IPS-NIHi11 (cell line): Measurements from ENCODE around the gene TUBB2A.
"Not testable (repeated sequence)": the region's sequence is repeated elsewhere in the genome, so short reads cannot be mapped to it uniquely, and the experiment has no call there.

Source experiments
- DNase-seq: peaks from one replicate; pipeline ENCODE4 v3.0.0; 2012; ENCODE audit warnings: mixed read lengths, low spot score

The TUBB2A gene

DNA sequence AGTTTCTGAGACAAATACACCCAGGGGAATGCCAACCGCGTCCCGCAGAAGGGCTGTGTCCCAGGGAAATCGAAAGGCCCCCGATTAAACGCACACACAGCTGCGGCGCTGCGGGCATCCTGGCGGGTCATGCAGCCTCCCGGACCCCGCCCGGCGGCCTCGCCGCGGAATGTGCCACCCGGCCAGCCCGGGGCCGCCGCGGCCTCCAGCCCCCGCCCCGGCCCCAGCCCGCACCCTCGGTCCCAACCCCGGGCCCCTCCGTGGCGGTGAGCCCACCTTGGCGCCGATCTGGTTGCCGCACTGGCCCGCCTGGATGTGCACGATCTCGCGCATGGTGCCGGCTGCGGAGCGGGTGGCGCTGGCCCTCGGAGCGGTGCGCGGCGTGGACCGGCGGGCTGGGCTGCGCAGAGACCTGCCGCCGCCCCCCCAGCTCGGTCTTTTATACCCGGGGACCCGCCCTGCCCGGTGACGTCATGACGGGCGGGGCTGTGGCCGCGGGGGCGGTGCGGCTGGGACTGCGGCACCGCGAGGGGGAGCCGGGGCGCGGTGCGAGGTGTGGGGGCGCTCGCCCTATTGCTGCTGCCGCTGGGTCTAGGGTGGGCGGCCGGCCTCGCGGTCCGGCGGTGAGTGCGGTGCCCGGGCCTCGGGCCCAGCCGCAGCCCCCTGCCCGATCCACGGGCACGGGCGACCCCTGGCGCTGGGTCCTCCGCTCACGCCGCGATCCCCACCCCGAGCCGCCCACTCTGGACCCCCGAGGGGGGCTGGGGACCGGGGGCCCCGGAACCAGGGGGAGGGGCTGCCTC is at the start of gene TUBB2A:
TSS of gene TUBB2A (minus strand) at position 414 of the 803 bp plus-strand sequence. CDS start at position 333, 81 bp downstream.
- peak; percentile 95 for DNase-seq

DNA sequence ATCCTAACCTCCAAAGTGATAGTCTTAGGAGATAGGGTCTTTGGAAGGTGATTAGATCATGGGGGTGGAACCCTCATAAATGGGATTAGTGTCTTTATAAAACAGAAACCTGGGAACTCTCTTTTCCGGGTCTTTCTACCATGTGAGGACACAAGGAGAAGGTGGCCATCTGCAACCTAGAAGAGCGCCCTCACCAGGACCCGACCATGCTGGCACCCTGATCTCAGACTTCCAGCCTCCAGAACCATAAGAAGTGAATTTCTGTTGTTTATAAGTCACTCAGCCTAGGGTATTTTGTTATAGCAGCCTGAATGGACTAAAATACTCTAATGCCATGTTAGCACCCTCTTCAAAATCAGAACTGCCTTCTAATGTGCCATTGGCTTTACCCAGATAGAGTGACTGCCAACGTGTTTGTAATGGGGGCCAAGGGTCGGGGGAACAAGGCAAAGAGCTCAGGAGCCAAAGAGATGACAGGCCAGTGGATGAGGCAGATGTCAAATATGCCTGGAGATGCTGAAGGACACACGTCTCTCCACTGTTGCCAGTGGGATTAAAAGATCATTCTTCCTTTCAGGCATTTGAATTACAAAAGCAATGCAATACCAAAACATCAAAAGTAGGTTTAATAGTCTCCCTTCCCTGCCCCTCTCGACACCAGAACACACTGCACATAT is 49.1 kb upstream of the TUBB2A start:
- DNase-seq, result no peak

DNA sequence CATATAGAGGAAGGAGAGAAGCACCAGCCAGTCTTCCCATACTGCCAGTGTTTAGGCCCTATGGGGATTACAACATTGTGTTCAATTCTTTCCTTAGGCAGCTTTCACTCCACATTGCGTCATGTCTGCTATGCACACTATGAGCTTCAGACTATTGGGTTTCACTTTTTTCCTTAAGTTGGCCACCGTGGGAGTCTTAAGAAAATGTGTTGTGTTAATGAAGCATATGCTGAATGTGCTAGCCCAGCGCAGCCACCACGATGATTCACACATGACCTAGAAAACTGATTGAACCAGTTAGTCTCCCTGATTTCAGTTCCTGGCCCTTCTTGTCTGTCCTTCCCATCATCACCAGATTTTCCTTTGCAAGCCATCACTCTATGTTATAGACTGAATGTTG is 48.6 kb upstream of the TUBB2A start:
- no peak for DNase-seq

DNA sequence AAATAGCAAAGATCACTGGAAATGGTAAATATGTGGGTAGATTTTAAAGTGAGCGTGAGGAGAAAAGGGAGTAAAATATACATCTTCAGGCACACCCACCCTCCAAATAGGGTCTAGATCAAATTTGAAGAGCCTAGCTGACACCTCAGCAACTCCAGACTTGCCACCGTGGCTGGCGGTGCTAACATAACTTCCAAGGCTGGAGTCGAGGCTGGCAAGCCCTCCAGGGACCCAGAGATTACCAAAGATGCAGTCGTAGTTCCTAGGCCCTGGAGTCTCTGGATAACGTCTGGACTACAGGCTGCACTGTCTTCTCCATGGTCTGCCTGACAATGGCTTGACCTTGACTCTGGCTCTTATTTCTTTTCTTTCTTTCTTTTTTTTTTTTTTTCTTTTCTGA is 47.6 kb upstream of the TUBB2A start:
- no peak for DNase-seq

DNA sequence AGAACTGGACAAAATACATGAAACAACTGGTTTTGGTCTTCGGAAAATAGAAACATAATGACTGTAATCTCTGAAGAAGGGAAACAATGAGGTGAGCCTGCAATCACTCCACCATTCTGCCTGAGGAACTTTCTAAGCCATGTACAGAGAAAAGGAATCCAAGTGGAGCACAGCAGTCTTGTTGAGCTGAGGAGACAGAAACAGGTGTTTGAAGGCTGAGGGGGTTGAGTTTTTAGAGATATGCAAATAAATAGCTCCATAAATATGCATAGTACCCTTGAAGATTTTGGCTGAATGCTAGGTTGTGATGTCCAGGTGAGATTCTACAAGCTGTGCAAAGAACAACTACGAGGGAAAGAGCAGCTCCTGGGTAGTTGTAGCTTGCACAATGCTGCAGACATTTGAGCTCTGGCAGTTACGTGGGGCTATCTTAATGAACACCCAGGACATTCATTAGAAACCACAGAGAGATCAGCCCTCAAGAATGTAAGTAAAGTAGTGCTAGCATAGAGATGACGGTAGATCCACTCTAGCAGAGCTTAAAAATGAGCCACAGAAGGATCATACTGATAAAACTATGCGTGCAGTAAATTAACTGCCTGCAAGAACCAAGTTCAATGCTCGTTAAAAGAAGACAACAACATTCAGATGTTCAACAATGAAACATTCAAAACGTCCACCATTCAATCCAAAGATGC is 45.8 kb upstream of the TUBB2A start:
- no peak for DNase-seq

DNA sequence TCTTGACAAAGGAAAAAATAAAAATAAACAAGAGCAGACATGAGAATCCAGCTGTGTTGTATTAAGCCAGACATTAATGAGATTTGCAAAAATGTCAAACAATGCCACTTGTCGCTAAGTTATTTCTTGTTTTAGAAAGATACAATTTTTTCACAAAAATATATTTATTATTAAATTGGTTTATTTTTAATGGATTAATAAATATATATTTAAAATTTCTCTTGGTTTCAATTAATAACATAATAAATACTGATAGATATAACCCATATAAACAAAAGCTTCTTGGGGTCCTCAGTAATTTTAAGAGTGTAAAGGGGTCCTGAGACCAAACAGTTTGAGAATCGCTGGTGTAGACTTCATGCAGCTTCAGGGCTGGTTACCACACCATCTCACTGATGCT is 44.0 kb upstream of the TUBB2A start:
- DNase-seq, result no peak

DNA sequence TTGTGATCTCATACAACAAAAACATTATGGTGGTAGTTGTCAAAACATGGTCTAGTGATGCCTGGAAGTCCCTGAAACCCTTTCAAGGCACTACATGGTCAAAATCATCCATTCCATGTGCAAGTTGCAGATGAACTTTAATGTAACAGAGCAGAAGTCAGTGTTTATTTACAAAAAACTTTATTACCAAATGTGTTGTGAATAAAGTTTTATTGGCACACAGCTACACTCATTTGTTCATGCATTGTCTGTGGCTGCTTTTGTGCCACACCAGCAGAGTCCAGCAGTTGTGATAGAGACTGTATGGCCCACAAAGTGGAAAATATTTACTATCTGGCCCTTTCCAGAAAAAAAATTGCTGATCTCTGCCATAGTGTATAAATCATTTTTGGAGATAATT is 43.3 kb upstream of the TUBB2A start:
- no peak for DNase-seq

DNA sequence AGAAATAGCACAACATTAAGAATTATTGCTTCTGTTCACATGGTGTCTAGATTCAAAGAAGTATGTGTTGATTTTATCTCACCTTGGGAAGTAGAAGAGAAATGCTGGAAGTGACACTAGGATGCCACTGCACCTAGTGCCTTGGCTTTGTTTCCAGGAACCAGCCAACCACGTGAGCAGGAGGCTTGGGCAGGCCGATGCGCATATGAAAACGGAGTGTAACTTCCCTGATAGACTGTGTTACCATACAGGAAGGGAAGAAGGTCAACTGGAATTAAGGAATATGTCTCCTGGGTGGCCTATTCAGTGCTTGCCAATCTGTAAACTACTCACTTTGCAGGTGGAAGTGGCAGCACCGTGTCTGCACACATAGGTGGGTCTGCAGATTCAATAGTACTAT is 42.0 kb upstream of the TUBB2A start:
- DNase-seq, result no peak

DNA sequence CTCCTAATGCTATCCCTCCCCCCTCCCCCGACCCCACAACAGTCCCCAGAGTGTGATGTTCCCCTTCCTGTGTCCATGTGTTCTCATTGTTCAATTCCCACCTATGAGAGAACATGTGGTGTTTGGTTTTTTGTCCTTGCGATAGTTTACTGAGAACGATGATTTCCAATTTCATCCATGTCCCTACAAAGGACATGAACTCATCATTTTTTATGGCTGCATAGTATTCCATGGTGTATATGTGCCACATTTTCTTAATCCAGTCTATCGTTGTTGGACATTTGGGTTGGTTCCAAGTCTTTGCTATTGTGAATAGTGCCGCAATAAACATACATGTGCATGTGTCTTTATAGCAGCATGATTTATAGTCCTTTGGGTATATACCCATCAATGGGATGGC is 40.4 kb upstream of the TUBB2A start:
- DNase-seq, result not testable (repeated sequence)

DNA sequence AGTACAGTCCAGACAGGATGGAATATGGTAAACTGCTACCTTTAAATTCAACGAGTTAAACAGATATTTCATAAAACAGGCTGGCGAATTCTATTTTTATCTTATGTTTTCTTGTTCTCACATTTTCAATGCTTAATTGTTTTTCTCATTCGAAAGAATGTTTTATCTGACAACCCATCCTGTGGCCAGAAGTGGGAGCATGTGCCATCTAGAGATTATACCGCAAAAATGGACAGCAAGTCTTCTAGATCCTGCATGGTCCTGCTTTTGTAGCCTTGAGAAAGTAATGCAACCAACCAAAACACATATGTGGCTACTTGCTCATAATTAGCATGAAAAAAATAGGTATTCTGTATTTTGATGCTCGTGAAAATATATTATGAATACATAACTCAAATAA is 39.4 kb upstream of the TUBB2A start:
- DNase-seq, result no peak

DNA sequence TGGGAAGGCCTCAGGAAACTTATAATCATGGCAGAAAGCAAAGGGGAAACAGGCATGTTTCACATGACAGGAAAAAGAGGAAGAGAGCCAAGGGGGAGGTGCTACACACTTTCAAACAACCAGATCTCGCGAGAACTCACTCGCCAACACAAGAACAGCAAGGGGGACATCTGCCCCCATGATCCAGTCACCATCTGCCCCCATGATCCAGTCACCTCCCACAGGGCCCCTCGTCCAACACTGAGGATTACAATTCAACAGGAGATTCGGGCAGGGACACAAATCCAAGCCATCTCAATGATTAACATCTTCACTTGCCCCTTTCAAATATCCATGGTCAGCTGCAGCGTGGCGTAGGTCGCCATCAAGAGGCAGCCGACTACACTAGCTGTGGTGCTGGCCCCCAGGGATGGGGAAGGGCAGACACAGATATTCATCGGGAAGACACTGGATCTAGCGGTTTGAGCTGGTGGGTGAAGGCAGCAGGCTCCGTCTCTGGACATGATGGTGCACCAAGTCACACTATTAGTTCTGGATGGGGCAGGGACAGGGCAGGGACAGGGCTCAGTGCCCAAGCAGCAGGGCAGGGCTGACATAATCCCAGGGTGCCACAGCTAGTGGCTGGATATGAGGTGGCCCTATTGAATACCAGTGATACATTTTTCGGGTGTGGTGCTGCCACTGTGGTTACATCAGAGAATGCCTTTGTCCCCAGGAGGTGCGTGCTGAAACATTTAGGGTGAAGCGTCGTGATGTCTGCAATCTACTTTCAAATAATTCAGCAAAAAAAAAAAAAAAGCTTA is 38.6 kb upstream of the TUBB2A start:
- DNase-seq, result peak; percentile 59

DNA sequence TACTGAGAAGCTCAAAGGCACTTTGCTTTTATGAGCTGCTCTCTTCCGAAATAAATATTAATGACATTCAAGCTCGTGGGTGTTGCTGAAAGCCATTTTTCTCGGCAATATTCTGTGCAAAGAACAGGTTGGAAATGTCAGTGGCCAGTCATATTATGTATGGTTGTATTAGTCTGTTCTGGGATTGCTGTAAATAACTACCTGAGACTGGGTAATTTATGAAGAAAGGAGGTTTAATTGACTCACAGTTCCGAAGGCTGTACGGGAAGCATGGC is 38.0 kb upstream of the TUBB2A start:
- no peak for DNase-seq

DNA sequence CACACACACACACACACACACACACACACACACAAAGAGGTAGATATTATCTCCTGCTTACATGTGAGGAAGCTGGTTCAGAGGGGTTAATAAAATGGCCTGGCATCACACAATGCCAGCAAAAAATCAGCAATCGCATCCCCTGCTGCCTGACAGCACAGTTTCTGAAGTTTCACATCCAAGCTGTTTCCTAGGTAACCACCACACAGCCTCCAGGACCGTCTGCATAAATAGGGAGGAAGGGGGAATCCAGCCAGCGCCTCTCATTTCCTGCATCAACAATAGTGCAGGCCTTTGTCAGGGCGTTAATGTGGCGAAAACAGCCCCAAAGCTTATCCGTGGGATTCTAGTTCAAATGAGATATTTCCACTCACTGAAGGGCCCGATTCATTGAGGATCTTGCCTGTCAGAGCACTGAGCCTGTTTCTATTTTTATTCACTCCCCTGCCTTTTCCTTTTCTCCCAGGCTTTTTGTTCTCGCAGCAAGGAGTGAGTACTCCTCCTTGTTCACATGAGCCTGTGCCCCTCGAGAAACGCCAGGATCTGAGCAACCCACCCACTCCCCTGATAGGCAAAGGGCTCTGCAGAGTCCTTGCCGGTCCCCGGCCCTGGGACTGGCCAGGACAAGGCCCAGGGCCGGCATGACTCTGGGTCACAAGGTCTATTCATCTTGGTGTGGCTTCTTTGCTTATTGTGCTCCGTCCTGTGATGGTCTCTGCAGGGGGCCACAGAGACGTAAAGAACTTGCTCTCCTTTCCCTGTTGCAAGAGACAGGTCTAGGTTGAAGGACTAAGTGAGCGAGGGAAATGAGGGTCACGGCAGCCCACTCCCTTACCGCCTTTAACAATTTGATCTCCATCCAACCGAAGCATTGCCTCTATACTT is 37.4 kb upstream of the TUBB2A start:
- peak; percentile 67 for DNase-seq

DNA sequence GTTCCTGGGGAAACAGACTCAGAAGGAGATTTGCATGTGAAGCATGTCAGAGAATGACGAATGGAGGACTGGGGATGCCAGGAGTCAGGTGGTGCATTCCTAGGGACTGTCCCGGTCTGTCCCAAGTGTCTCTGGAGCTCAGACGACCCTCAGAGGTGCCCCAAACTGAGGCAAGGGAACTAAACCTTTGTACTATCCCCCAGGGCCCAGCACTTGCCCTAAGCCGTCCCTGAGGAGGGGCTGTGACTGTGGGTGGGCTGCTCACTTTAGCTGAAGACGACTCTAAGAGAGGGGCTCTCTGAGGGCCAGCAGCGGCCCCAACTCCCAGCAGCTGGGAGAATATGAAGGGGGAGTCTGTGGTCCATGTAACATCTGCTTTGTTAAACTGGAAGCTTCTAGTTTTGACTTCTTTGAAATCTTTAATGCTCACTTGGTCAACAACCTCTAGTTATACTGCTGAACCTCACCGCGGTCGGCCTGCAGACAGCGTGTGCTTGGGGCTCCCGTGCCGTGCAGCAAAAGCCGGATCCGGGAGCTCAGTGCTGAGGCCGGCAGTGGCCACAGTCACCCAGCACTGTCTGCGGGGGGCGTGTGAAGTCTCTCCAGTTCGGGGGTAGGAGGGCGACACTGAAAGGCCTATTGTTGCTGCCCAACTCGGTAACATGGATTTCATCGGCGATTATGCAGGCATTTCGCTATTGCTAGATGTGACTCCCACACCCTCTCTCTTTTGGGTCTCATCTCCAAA is 35.9 kb upstream of the TUBB2A start:
- peak; percentile 21 for DNase-seq

DNA sequence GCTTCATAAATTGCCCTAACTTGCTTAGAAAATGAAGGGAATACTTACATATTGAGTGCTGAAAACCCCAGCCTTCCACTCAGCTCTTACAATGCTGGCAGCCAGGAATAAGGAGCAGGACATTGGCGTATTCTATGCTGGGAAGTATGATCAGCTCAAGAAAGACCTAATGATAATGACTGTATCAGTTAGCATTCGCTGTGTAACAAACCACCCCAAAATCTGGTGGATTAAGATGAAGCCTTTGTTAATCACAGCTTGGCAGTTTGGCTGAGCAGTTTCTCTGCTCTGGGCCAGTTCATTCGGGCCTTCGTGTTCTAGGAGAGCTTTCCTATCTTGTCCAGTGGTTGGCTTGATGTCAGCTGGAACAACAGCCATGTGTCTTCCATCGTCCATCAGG is 33.4 kb upstream of the TUBB2A start:
- DNase-seq, result no peak

DNA sequence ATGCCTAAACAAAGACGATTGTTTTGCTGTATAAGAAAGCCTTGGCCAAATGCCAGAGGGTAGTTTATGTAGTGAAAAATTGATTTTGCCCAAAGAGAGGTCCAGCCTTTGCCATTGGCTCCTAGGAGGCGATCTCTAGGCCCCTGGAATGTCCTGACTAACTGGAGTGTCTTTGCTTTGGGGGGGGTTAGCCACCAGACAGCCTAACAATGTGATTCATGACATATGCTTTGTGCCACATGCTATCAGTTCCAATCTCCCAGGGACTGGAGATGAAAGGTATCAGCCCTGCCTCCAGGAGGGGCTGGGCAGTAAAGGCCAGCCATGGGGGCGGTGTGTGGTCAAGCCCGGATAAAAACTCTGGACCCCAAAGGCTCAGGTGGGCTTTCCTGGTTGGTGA is 32.7 kb upstream of the TUBB2A start:
- no peak for DNase-seq

DNA sequence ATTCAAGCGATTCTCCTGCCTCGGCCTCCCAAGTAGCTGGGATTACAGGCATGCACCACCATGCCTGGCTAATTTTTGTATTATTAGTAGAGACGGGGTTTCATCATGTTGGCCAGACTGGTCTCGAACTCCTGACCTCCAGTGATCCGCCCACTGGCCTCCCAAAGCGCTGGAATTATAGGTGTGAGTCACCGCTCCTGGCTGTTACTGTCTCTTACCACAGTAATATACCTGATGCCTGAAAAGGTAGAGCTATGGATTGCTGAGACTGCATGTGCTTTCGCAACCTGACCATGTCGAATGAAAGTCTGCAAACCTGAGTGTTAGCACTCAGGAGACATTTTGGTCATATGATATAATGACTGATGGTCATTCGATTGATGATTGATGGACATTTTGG is 31.8 kb upstream of the TUBB2A start:
- not testable (repeated sequence) for DNase-seq

DNA sequence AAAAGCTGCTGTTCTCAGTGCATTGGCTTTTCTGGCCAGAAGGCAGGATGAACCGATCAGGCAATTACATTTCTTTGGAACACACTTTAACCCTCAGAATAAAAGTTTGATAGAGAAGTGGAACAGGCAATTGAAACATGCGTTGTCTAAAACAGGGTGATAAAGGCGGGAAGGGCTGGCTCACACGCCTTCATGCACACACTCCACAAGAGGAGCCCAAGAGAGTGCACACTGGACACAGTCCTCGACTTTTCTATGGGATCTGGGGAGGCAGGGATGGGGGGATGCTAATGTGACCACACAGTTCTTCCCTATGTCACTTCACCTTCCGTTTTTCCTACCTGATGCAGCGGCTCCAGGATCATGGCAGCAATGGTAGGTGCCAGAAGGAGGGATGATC is 30.9 kb upstream of the TUBB2A start:
- DNase-seq, result no peak

DNA sequence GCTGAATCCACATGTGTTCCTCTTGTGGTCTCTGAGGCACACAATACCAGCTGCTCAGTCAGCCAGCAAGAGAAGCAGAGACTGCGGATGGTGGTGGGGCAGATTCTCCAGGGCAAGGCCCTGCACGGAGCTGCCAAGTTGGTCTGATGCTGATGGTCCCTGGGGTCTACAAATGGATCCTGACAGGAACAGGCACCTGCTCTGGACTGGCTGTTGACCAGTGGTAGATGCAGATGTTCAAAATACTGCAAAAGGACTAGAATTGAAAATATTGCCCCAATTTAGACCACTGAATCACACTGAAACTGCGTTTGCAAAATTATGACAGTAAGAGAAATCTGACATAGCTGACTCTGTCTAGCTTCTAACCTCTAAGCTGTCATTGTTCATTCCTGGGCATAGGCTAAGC is 29.6 kb upstream of the TUBB2A start:
- no peak for DNase-seq

DNA sequence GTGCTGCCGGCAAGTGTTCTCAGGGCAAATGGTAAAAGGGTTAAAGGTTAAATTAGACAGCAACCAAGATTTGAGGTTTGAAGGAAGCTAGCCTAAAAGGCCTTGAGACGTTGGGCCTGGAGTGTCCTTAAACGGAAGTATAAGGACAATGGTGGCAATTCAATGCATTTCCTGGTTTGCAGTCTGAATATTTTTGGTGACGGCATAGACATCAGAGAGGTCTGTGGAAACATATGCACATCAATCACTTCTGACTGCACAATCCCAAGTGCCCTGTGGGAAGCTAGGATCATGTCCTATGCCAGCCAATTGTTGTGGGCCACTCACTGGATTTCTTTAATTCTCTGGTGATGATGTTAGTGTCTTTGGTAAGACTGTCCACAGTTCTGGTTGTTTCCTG is 25.7 kb upstream of the TUBB2A start:
- no peak for DNase-seq

DNA sequence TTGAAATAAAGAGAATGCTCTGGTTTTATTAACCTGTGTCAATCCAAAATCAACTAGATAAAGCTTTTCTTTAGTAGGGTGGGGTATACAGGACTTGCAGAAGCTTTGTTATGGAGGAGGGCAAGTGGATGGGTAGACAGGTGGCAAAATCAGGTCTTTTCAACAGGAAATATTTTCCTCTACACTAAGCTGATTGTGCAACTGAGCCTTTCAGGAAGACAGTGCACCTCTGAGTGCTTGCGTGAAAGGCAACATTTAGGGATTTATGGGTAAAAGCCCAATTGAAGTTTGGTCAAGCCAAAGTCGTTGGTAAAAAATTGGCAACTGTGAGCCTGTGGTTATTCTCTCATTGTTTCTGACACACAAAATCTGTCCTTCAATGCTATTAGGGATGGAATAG is 23.8 kb upstream of the TUBB2A start:
- DNase-seq, result no peak
